ENCODE data around the gene PLA2G2F.

PLA2G2F gene

GRCh38 chr1:20192364-20192763 lies 53.2 kb downstream of the PLA2G2F start:
- DNase-seq: no peak

GRCh38 chr1:20192871-20193411 lies 53.8 kb downstream of the PLA2G2F start:
- no peak for DNase-seq

GRCh38 chr1:20194224-20194623 lies 55.1 kb downstream of the PLA2G2F start:
- no peak for DNase-seq

- peak; percentile 43 for DNase-seq
Measured at GRCh38 chr1:20194757-20195461, 55.8 kb downstream of the PLA2G2F start.

- no peak for DNase-seq
Measured at GRCh38 chr1:20195462-20195780, 56.3 kb downstream of the PLA2G2F start.

GRCh38 chr1:20197329-20197791 lies 58.2 kb downstream of the PLA2G2F start:
- DNase-seq: no peak

GRCh38 chr1:20198296-20198695 lies 59.2 kb downstream of the PLA2G2F start:
- no peak for DNase-seq

- no peak for DNase-seq
Measured at GRCh38 chr1:20198918-20199317, 59.8 kb downstream of the PLA2G2F start.

GRCh38 chr1:20199403-20199802 lies 60.3 kb downstream of the PLA2G2F start:
- no peak for DNase-seq

GRCh38 chr1:20199840-20200239 lies 60.7 kb downstream of the PLA2G2F start:
- no peak for DNase-seq

Measured in effector CD8-positive, alpha-beta T cell (primary cell).